A673 (cell line): ENCODE results near the gene MS4A12. TPM values are rescaled to one million over a fixed set of nuclear protein-coding genes. Genes with fewer than 3 reads are reported as not detected.

Experiments
- BruUV-seq: library from RNA; stranded (reverse); fragments of 400-500 nt; replicated peaks from 2 replicates; lab custom pipeline; 2021; lab: Mats Ljungman, UMichigan
- CTCF ChIA-PET: fragments of 300-600 bp; sonication (Branson Sonifier 250); formaldehyde crosslinking; loops from one replicate; lab custom pipeline; 2022; ENCODE audit warnings: antibody characterized with exemption; lab: Charles Lee
- POLR2A ChIA-PET: fragments of 300-600 bp; sonication (Branson Sonifier 250); formaldehyde crosslinking; loops from one replicate; lab custom pipeline; 2022; ENCODE audit warnings: antibody characterized with exemption; ENCODE audit not compliant: low non-redundant PET; lab: Charles Lee
- DNase-seq: peaks from one replicate; pipeline ENCODE4 v3.0.0-alpha.2; 2015; ENCODE audit warnings: low spot score
- H3K27ac ChIP-seq: fragments of 200-600 bp; sonication (generic); 2 replicates; pipeline ENCODE4 v1.5.1; 2016; ENCODE audit warnings: mixed run types, low read depth, mild to moderate bottlenecking, mixed read lengths, antibody characterized with exemption, low read length; ENCODE audit not compliant: poor library complexity, severe bottlenecking
- H3K27me3 ChIP-seq: fragments of 200-600 bp; sonication (generic); replicated peaks from 2 replicates; pipeline ENCODE4 v1.6.1; 2017; ENCODE audit warnings: mixed run types, low read depth, mild to moderate bottlenecking, mixed read lengths, antibody characterized with exemption, low read length; ENCODE audit not compliant: insufficient read depth, poor library complexity
- H3K36me3 ChIP-seq: fragments of 200-600 bp; sonication (generic); 2 replicates; pipeline ENCODE4 v1.6.1; 2016; ENCODE audit warnings: mixed run types, mild to moderate bottlenecking, mixed read lengths, antibody characterized with exemption, low read length; ENCODE audit not compliant: insufficient read depth, poor library complexity, severe bottlenecking
- H3K4me1 ChIP-seq: fragments of 200-600 bp; sonication (generic); 2 replicates; pipeline ENCODE4 v1.6.1; 2017; ENCODE audit warnings: mixed run types, mild to moderate bottlenecking, mixed read lengths, antibody characterized with exemption, low read length; ENCODE audit not compliant: insufficient read depth, poor library complexity, severe bottlenecking
- H3K4me3 ChIP-seq: fragments of 200-600 bp; sonication (generic); 2 replicates; pipeline ENCODE4 v1.5.1; 2016; ENCODE audit warnings: low read depth, mixed run types, mild to moderate bottlenecking, mixed read lengths, low read length; ENCODE audit not compliant: poor library complexity, severe bottlenecking
- H3K9me3 ChIP-seq: fragments of 200-600 bp; sonication (generic); 2 replicates; pipeline ENCODE4 v1.6.1; 2016; ENCODE audit warnings: mixed run types, low read depth, mild to moderate bottlenecking, mixed read lengths, antibody characterized with exemption, low read length; ENCODE audit not compliant: poor library complexity, severe bottlenecking
- EZH2 ChIP-seq: fragments of 200-600 bp; sonication (generic); IDR thresholded peaks from 2 replicates; pipeline ENCODE4 v1.6.1; 2017; ENCODE audit warnings: borderline replicate concordance, low read depth, mild to moderate bottlenecking, mixed read lengths, antibody characterized with exemption, low read length; ENCODE audit not compliant: poor library complexity, severe bottlenecking
- intact Hi-C: fragments of 100-400 bp; cut with micrococcal nuclease; formaldehyde crosslinking; loops from one replicate; pipeline ENCODE4 v1.10.0; 2022; ENCODE audit not compliant: unreplicated experiment
- total RNA-seq: library from RNA; stranded (reverse); gene quantifications from 2 replicates; pipeline ENCODE4 v1.2.3, GENCODE V29; 2021
- TF ChIP-seq, protein P1 (sequence below): fragments of 300-800, 200-600 bp; sonication (generic); conservative IDR thresholded peaks from 2 replicates; pipeline ENCODE4 v1.5.1; 2017; ENCODE audit warnings: low read depth, mild to moderate bottlenecking, antibody characterized with exemption, low read length, moderate library complexity, mixed read lengths

Gene MS4A12
- total RNA-seq, 1 experiment from 2014 or later: not detected

DNA sequence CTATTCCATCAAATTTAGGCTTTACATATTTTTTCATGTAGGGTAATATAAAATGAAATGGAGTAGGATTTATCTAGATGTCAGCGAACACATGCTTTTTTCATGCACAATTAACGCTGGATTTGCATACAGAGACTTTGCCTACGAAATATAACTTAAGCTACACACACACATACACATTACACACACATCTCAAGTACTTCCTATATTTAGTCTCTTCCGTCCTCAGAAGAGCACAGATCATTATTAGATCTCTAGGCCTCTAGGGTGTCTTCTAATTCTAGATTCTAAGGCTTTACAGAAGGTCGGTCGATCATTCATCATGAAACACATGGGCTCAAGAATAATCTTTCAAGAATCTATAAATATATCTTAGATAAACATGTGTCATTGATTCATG, 18.8 kb downstream of the MS4A12 start:
- Histone ChIP-seq H3K27me3 (peaks cover 16% of the 10 kb centered on the region), H3K36me3 (no peaks in the 10 kb centered on the region), H3K27ac (no peak overlapping the region), H3K4me1 (no peaks in the 10 kb centered on the region), H3K4me3 (no peak overlapping the region), H3K9me3 (no peaks in the 10 kb centered on the region)
- no peak for DNase-seq
- CTCF ChIA-PET: no interaction called here
- BruUV-seq: no TSS peak
- intact Hi-C loops: no loop called here
- POLR2A ChIA-PET: no interaction called here
- TF ChIP-seq, protein P1, sequence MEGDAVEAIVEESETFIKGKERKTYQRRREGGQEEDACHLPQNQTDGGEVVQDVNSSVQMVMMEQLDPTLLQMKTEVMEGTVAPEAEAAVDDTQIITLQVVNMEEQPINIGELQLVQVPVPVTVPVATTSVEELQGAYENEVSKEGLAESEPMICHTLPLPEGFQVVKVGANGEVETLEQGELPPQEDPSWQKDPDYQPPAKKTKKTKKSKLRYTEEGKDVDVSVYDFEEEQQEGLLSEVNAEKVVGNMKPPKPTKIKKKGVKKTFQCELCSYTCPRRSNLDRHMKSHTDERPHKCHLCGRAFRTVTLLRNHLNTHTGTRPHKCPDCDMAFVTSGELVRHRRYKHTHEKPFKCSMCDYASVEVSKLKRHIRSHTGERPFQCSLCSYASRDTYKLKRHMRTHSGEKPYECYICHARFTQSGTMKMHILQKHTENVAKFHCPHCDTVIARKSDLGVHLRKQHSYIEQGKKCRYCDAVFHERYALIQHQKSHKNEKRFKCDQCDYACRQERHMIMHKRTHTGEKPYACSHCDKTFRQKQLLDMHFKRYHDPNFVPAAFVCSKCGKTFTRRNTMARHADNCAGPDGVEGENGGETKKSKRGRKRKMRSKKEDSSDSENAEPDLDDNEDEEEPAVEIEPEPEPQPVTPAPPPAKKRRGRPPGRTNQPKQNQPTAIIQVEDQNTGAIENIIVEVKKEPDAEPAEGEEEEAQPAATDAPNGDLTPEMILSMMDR: no peak
- TF ChIP-seq EZH2: no peak

DNA sequence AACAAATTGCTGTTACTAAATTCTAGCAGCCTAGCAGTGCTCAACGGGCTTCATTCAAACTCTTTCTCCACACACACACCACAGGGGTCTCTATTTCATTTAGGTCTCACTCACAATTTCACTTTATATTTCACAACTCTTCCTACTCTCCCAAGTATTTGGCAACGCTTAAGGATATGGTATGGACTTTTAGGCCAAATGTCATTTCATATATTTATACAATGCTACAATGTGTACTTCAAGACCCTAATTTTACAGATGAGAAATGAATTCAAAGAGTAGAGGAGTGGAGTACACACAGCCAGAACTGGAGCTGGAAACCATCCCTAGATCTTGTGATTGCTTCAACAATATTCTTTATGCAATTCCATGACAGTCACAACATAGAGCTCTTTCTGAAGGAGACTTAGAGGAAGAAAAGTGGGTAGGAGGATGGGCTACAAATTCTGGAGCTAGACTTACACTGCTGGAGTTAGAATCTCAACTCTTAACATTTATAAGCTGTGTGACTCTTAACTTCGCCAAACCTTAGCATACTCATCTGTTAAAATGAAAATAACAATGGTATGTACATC, 20.2 kb downstream of the MS4A12 start:
- Histone ChIP-seq H3K27me3 (peaks cover 18% of the 10 kb centered on the region), H3K4me1 (no peaks in the 10 kb centered on the region), H3K4me3 (no peak overlapping the region), H3K9me3 (no peaks in the 10 kb centered on the region), H3K27ac (no peak overlapping the region), H3K36me3 (no peaks in the 10 kb centered on the region)
- CTCF ChIA-PET: no interaction called here
- no peak for DNase-seq
- intact Hi-C loops: no loop called here
- TF ChIP-seq, protein P1: no peak
- no peak for TF ChIP-seq EZH2
- BruUV-seq: no TSS peak
- POLR2A ChIA-PET: no interaction called here

DNA sequence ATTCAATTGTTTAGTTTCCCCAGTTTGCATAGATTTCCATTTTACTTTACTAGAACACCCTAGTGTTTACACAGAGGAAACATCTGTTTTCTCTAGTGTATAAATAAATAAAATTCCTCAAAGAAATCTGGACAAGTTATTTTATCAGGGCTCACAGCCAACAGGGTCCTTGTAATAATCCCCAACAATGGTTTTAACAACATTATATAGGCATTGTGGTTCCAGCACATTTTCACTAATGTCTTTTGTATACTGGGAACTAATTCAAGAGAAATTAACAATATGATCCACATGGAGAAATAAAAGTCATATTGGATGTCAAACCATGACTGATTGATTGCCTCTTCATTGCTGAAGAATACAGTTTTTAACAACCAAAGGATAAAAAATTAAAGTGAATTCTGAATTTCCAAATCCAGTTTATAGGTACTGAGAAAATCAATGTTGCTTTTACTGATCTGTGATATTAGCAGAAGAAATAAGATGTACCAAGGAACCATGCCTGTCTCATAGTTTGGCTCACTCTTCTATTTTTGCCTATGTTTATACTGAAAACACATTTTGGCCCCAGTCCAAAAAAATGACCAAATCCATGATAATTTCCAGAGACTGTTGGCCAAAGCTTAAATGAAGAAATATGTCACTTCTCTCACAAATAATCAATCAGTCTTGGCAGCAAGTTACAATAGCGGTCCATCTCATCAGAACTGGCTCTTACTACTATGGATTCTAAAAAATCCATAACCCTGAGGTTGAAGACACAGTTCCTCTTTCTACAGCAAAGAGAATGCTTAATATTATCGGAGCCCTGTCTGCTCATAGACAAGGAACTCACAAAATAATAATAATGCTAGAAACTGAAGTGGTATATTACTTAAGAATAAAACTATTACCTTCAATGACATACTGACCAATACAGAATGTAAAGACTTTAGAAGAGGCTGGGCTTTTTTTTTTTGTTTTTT, 21.2 kb downstream of the MS4A12 start:
- intact Hi-C loops: no loop called here
- POLR2A ChIA-PET: no interaction called here
- CTCF ChIA-PET: no interaction called here
- H3K9me3 ChIP-seq: no peaks in the 10 kb centered on the region
- TF ChIP-seq EZH2: no peak
- TF ChIP-seq, protein P1: no peak
- H3K36me3 ChIP-seq: no peaks in the 10 kb centered on the region
- H3K27ac ChIP-seq: no peak overlapping the region
- DNase-seq: no peak
- no peaks in the 10 kb centered on the region for H3K4me1 ChIP-seq
- H3K27me3 ChIP-seq: peaks cover 21% of the 10 kb centered on the region
- no TSS peak for BruUV-seq
- no peak overlapping the region for H3K4me3 ChIP-seq
